Heart right ventricle (tissue), 16 donors: ENCODE measurements around the gene MAGED4B. TPM values are rescaled to one million over a fixed set of nuclear protein-coding genes. Genes with fewer than 3 reads are reported as not detected.

ENCODE experiments used
- ATAC-seq, 8 donors: fragments of 200-7000 bp; cut with Tn5 transposase; one replicate each; pipeline ENCODE4 v1.9.1; 2020; ENCODE audit warnings: mild to moderate bottlenecking in 8 of 8, moderate library complexity in 8 of 8, moderate number of reproducible peaks in 1 of 8
- DNase-seq, 2 donors: peaks; one replicate each; pipeline ENCODE4 v3.0.0-alpha.2; 2020
- H3K27ac ChIP-seq, 10 donors: fragments of 200-600 bp; sonication (generic) in 2 of 10; one replicate each; pipeline versions ENCODE4 v1.5.0 to v1.8.0; 2020 to 2022; ENCODE audit warnings: mild to moderate bottlenecking in 3 of 10
- H3K27me3 ChIP-seq, 7 donors: fragments of 200-600 bp; one replicate each; pipeline ENCODE4 v1.8.0; 2021 to 2022; ENCODE audit warnings: mild to moderate bottlenecking in 2 of 7
- H3K36me3 ChIP-seq, 9 donors: fragments of 200-600 bp; sonication (generic) in 1 of 9; one replicate each; pipeline versions ENCODE4 v1.5.0 to v1.8.0; 2020 to 2022; ENCODE audit warnings: mild to moderate bottlenecking in 2 of 9
- H3K4me1 ChIP-seq, 9 donors: fragments of 200-600 bp; sonication (generic) in 1 of 9; one replicate each; pipeline versions ENCODE4 v1.5.0 to v1.8.0; 2020 to 2022; ENCODE audit warnings: mild to moderate bottlenecking in 4 of 9
- H3K4me3 ChIP-seq, 10 donors: fragments of 200-600 bp; sonication (generic) in 2 of 10; one replicate each; pipeline versions ENCODE4 v1.5.0 to v1.8.0; 2020 to 2022; ENCODE audit warnings: mild to moderate bottlenecking in 7 of 10, moderate library complexity in 2 of 10
- H3K9me3 ChIP-seq, 11 donors: fragments of 200-600 bp in 10 of 11; sonication (generic) in 2 of 11; one replicate each; pipeline versions ENCODE4 v1.5.0 to v1.8.0; 2013 to 2022; ENCODE audit warnings: mild to moderate bottlenecking in 2 of 11, control low read depth in 1 of 11, moderate library complexity in 1 of 11
- WGBS, 2 donors: extraction: QIAGEN DNeasy Blood & Tissue Kit; methylation state at CpG; one replicate each; pipeline ENCODE4 v1.1.7; 2013; ENCODE audit warnings: inconsistent platforms in 1 of 2; 5-methylcytosine and 5-hydroxymethylcytosine counted together
- intact Hi-C, 10 donors: fragments of 100-400 bp; cut with DNase I; formaldehyde crosslinking; loops; one replicate each; pipeline versions ENCODE4 v1.11.1 to v1.14.2; 2022
- polyA plus RNA-seq, 2 donors: library from polyadenylated mRNA; stranded (reverse); fragments of 200-250 nt; gene quantifications; one replicate each; pipeline ENCODE4 v1.2.3, GENCODE V29; 2013
- total RNA-seq, 10 donors: library from RNA; stranded (reverse); fragmentation: NEBNext Ultra II Directional in 3 of 10; extraction: Animal tissue kit (Norgen Biotek cat#: 25700) in 3 of 10; gene quantifications; one replicate each; pipeline versions ENCODE4 v1.2.1 to v1.2.4, GENCODE V29; 2021 to 2023
- TF ChIP-seq, protein P1 (sequence below), 9 donors: fragments of 200-600 bp; sonication (generic) in 2 of 9; IDR thresholded peaks; one replicate each; pipeline versions ENCODE4 v1.5.0 to v1.8.0; 2021 to 2022; ENCODE audit warnings: antibody characterized with exemption in 9 of 9, mild to moderate bottlenecking in 5 of 9, moderate library complexity in 1 of 9
- donor health status: Arrhythmogenic right ventricular cardiomyopathy.
- donor health status: ischemic (EF 13 %, LVEDD 7.1; RV severe dilation, severe dysfunction).
- donor health status: healthy with polysubstance abuse.
- donor health status: DM: no; HTN: yes; CAD: no.
- donor health status: DM: no; HTN: no; CAD: no.
- donor health status: ischemic (EF 25% LVEDD 6.9; RV normal size, moderate dysfunction).
- donor health status: ischemic (EF 25% LVEDD 5.7; RV mildly dilated, moderate dysfunction).
- donor health status: healthy.
- donor health status: DM: yes; HTN: yes; CAD: no.
- donor health status: Ischemic cardiomyopathy.
- donor health status: ischemic (EF 35%, LVEDD 5.7; RV mildly dilated, moderate dysfunction).
- donor health status: nonischemic (EF 11% LVEDD 7.7; RV severe dilation, severe dysfunction).
- donor health status: DM: yes; HTN: yes; CAD: no.
- donor health status: PGD.
- donor health status: ischemic (EF 29% LVEDD 5.4; RV normal size, mild dysfunction).
- donor health status: nonischemic (EF 23%, LVEDD 6.1; RV moderate dilation, normal function).

The MAGED4B gene
- total and polyA plus RNA-seq, 12 donors = 0.51 to 3.6 (median 0.95) TPM

DNA sequence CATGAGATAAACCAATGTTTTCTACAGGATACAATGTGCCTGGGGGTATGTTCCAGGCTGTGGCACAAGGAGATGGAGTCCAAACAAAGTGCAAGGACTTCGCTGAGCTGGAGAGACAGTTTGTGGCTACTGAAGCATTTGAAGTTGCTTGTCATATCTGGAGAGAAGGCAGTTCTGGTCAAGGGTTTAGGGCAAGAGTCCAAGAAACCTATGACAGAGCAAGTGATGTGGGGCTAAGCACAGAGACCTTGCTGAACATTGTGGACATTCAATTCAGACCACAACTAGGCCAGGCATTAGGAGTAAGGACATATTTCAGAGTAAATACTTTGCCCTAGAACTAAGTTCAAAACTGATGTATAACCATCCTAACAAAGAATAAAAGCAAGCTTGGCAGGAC, 34.8 kb downstream of the MAGED4B start:
- TF ChIP-seq, protein P1, sequence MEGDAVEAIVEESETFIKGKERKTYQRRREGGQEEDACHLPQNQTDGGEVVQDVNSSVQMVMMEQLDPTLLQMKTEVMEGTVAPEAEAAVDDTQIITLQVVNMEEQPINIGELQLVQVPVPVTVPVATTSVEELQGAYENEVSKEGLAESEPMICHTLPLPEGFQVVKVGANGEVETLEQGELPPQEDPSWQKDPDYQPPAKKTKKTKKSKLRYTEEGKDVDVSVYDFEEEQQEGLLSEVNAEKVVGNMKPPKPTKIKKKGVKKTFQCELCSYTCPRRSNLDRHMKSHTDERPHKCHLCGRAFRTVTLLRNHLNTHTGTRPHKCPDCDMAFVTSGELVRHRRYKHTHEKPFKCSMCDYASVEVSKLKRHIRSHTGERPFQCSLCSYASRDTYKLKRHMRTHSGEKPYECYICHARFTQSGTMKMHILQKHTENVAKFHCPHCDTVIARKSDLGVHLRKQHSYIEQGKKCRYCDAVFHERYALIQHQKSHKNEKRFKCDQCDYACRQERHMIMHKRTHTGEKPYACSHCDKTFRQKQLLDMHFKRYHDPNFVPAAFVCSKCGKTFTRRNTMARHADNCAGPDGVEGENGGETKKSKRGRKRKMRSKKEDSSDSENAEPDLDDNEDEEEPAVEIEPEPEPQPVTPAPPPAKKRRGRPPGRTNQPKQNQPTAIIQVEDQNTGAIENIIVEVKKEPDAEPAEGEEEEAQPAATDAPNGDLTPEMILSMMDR (IDR thresholded peaks at IDR 0.05) = no peak
- ATAC-seq (no peak), DNase-seq (no peak)
- 62 to 78% methylated on average over 1 of the region's 1 CpG for WGBS, 2 donors
- Histone ChIP-seq H3K4me1 (no peaks in the 10 kb centered on the region), H3K36me3 (no peaks in the 10 kb centered on the region), H3K27ac (no peak overlapping the region), H3K9me3 (no peaks in the 10 kb centered on the region), H3K27me3 (peaks cover 0 to 80% (median 0%) of the 10 kb centered on the region in 7 donors), H3K4me3 (no peak overlapping the region)
- intact Hi-C loops = no loop called here

DNA sequence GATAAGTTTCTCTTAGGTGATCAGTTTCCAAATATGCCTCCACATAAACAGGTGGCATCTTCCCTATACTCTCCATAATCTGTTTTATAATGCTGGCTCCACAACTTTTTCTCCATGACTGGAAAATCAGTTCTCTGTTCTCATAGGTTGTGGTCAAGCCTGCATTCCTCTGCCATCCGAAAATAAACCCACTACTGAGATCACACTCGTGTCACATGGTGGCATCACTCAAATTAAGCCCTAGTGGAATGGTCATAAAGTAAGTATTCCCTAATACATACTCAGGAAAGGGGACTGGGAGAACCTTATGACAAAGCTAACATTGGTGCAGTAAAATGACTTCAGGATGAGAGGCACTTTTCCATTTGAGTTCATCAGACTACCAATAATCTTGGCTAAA, 37.6 kb downstream of the MAGED4B start:
- Histone ChIP-seq H3K27ac (no peak overlapping the region), H3K27me3 (peaks cover 0 to 54% (median 0%) of the 10 kb centered on the region in 7 donors), H3K4me1 (no peaks in the 10 kb centered on the region), H3K36me3 (no peaks in the 10 kb centered on the region), H3K9me3 (peaks cover 0 to 2% (median 0%) of the 10 kb centered on the region in 11 donors), H3K4me3 (no peak overlapping the region)
- TF ChIP-seq, protein P1 (IDR thresholded peaks at IDR 0.05) = no peak
- ATAC-seq (no peak), DNase-seq (no peak)
- intact Hi-C loops = no loop called here
- WGBS, 2 donors = 45 to 53% methylated on average over 2 of the region's 2 CpGs

DNA sequence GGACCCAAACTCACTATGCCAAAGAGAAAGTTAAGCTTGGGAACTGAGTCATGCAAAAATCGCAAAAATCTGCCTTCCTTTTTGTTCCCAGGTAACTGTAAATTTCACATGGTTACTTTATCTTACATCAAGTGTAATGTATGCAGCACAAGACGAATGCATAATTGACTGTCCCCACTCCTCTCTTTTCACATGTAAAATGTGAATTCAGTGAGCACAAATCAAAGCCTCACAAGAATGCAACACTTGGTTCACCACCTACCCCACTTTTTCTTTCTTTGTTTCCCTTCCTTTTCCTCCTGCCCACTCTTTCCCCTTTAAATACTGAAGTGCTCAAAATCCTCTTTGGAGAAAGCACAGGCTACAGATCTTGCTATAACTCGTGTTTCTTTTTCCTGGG, 53.2 kb downstream of the MAGED4B start:
- WGBS, 2 donors = 6 to 26% methylated on average over 3 of the region's 3 CpGs
- H3K27me3 ChIP-seq = peaks cover 0 to 34% (median 0%) of the 10 kb centered on the region in 7 donors
- no peaks in the 10 kb centered on the region for H3K36me3 ChIP-seq
- ATAC-seq (no peak), DNase-seq (no peak)
- H3K27ac ChIP-seq = no peak overlapping the region
- H3K9me3 ChIP-seq = peaks cover 0 to 8% (median 0%) of the 10 kb centered on the region in 11 donors
- no peak overlapping the region for H3K4me3 ChIP-seq
- TF ChIP-seq, protein P1 (IDR thresholded peaks at IDR 0.05) = no peak
- no peaks in the 10 kb centered on the region for H3K4me1 ChIP-seq
- intact Hi-C loops = no loop called here

Other genes with a start within 250 kb of the MAGED4B start
- gene MAGED1, start 175.6 kb downstream of the MAGED4B start, total RNA-seq = 100 to 1,000 TPM in 2 of 10 donors, 10 to 100 TPM in 8; 64.4 to 103 (median 83.0) TPM
- gene MAGED1, start 175.6 kb downstream of the MAGED4B start, polyA plus RNA-seq = 10 to 100 TPM; 13.8 to 36.9 TPM
- 1 to 10 TPM in 2 of 10 donors, under 1 TPM in 3, not detected in 5; 0.30 to 2.5 (median 0.92) TPM for gene MAGED4, start 115.7 kb upstream of the MAGED4B start, total RNA-seq
- gene MAGED4, start 115.7 kb upstream of the MAGED4B start, polyA plus RNA-seq = 1 to 10 TPM in 1 of 2 donors, under 1 TPM in 1; 0.59 to 1.3 TPM